Bronchial epithelial cell (primary cell): ENCODE data around the gene CANT1. TPM values are rescaled to one million over a fixed set of nuclear protein-coding genes. Genes with fewer than 3 reads are reported as not detected.

ENCODE experiments used
- DNase-seq: peaks from one replicate; pipeline ENCODE4 v3.0.0-alpha.2; 2010; ENCODE audit warnings: low read depth
- FAIRE-seq: peaks from 2 replicates; lab custom pipeline; 2011; peaks lifted over from hg19 to GRCh38; lab: Jason Lieb, UNC
- H3K27me3 ChIP-seq: 2 replicates; pipeline ENCODE4 v1.5.1; 2011; ENCODE audit warnings: low read length; ENCODE audit not compliant: control insufficient read depth, insufficient read depth
- H3K36me3 ChIP-seq: 2 replicates; pipeline ENCODE4 v1.5.1; 2011; ENCODE audit warnings: low read length; ENCODE audit not compliant: control insufficient read depth, insufficient read depth
- H3K4me3 ChIP-seq: 2 replicates; pipeline ENCODE4 v1.5.1; 2011; ENCODE audit warnings: mild to moderate bottlenecking, low read depth, low read length, control low read depth
- CTCF ChIP-seq: IDR thresholded peaks from 2 replicates; pipeline ENCODE4 v1.5.1; 2011; ENCODE audit warnings: mild to moderate bottlenecking, moderate library complexity, low read length, control low read depth, inconsistent platforms; ENCODE audit not compliant: insufficient read depth, severe bottlenecking
- total RNA-seq: library from RNA; depleted of rRNA; stranded (reverse); fragments of >200 nt; gene quantifications from 2 replicates; pipeline ENCODE4 v1.2.1, GENCODE V29; 2014

The CANT1 gene
- total RNA-seq, 1 donor from 2014 or later: 60.0 TPM

GRCh38 chr17:79052131-79052530, 42.6 kb upstream of the CANT1 start:
- no peak for DNase-seq
- Histone ChIP-seq H3K27me3 (no peaks in the 10 kb centered on the region), H3K4me3 (no peak overlapping the region), H3K36me3 (no peaks in the 10 kb centered on the region)
- no peak for TF ChIP-seq CTCF
- FAIRE-seq: no peak

GRCh38 chr17:79051306-79051705, 41.7 kb upstream of the CANT1 start:
- DNase-seq: no peak
- peak; percentile 52 for FAIRE-seq
- no peaks in the 10 kb centered on the region for H3K36me3 ChIP-seq
- H3K27me3 ChIP-seq: no peaks in the 10 kb centered on the region
- TF ChIP-seq CTCF: no peak
- no peak overlapping the region for H3K4me3 ChIP-seq

- Histone ChIP-seq H3K4me3 (no peak overlapping the region), H3K36me3 (no peaks in the 10 kb centered on the region), H3K27me3 (no peaks in the 10 kb centered on the region)
- DNase-seq (no peak), FAIRE-seq (no peak)
- no peak for TF ChIP-seq CTCF
Observed at GRCh38 chr17:79050551-79050950, 41.0 kb upstream of the CANT1 start.

GRCh38 chr17:79049821-79050220, 40.3 kb upstream of the CANT1 start:
- no peak for TF ChIP-seq CTCF
- H3K4me3 ChIP-seq: no peak overlapping the region
- FAIRE-seq: no peak
- DNase-seq: no peak
- no peaks in the 10 kb centered on the region for H3K36me3 ChIP-seq
- H3K27me3 ChIP-seq: no peaks in the 10 kb centered on the region

GRCh38 chr17:79048826-79049755, 39.5 kb upstream of the CANT1 start:
- H3K36me3 ChIP-seq: no peaks in the 10 kb centered on the region
- no peak for FAIRE-seq
- no peak overlapping the region for H3K4me3 ChIP-seq
- no peak for TF ChIP-seq CTCF
- DNase-seq: no peak
- no peaks in the 10 kb centered on the region for H3K27me3 ChIP-seq
